Liver (tissue), 9 donors: ENCODE results near the gene KCTD16. TPM values are rescaled to one million over a fixed set of nuclear protein-coding genes. Genes with fewer than 3 reads are reported as not detected.

Experiments
- DNase-seq: peaks from one replicate; pipeline ENCODE4 v3.0.0-alpha.2; 2017; ENCODE audit warnings: low spot score
- H3K27ac ChIP-seq, 2 donors: one replicate each; pipeline ENCODE4 v1.7.0; 2013; ENCODE audit warnings: inconsistent platforms in 2 of 2, low read length in 2 of 2, control low read depth in 1 of 2, low read depth in 1 of 2, mild to moderate bottlenecking in 1 of 2
- H3K27me3 ChIP-seq, 4 donors: one replicate each; pipeline versions ENCODE4 v1.6.1 to v1.7.0; 2013; ENCODE audit warnings: low read length in 3 of 4, inconsistent platforms in 1 of 4, mild to moderate bottlenecking in 1 of 4, moderate library complexity in 1 of 4; ENCODE audit not compliant: control insufficient read depth in 4 of 4, insufficient read depth in 4 of 4
- H3K36me3 ChIP-seq, 4 donors: one replicate each; pipeline versions ENCODE4 v1.6.1 to v1.7.0; 2013; ENCODE audit warnings: low read length in 3 of 4, mild to moderate bottlenecking in 3 of 4, low read depth in 1 of 4, moderate library complexity in 1 of 4; ENCODE audit not compliant: control insufficient read depth in 4 of 4, insufficient read depth in 3 of 4
- H3K4me1 ChIP-seq, 4 donors: one replicate each; pipeline versions ENCODE4 v1.6.1 to v1.7.0; 2013; ENCODE audit warnings: low read length in 3 of 4, mild to moderate bottlenecking in 3 of 4, moderate library complexity in 1 of 4; ENCODE audit not compliant: control insufficient read depth in 4 of 4, insufficient read depth in 4 of 4
- H3K4me3 ChIP-seq, 3 donors: one replicate each; pipeline versions ENCODE4 v1.6.1 to v1.7.0; 2013; ENCODE audit warnings: low read length in 3 of 3, control low read depth in 1 of 3, low read depth in 1 of 3, mild to moderate bottlenecking in 1 of 3
- H3K9ac ChIP-seq, 2 donors: one replicate each; pipeline ENCODE4 v1.7.0; 2013; ENCODE audit warnings: low read length in 2 of 2, mild to moderate bottlenecking in 2 of 2, moderate library complexity in 2 of 2, control low read depth in 1 of 2, low read depth in 1 of 2
- H3K9me3 ChIP-seq, 4 donors: one replicate each; pipeline versions ENCODE4 v1.6.1 to v1.7.0; 2013; ENCODE audit warnings: low read length in 3 of 4; ENCODE audit not compliant: control insufficient read depth in 4 of 4
- CTCF ChIP-seq: fragments of 150-350 bp; IDR thresholded peaks from 2 replicates; pipeline ENCODE4 v1.5.1; 2017; ENCODE audit warnings: improper control_type of control experiment, low read depth, low read length; ENCODE audit not compliant: missing input control
- EGR1 ChIP-seq, 2 donors: IDR thresholded peaks; 2 replicates each; pipeline ENCODE4 v1.6.1; 2016 to 2018; ENCODE audit warnings: antibody characterized with exemption in 2 of 2, low read depth in 2 of 2
- FOXA1 ChIP-seq: IDR thresholded peaks from 2 replicates; pipeline ENCODE4 v1.6.1; 2016; ENCODE audit warnings: antibody characterized with exemption
- FOXA2 ChIP-seq: IDR thresholded peaks from 2 replicates; pipeline ENCODE4 v1.6.1; 2016; ENCODE audit warnings: antibody characterized with exemption
- GABPA ChIP-seq, 2 donors: IDR thresholded peaks in 1 of 2; conservative IDR thresholded peaks in 1 of 2; 2 replicates each; pipeline ENCODE4 v1.6.1; 2016; ENCODE audit warnings: antibody characterized with exemption in 2 of 2, mild to moderate bottlenecking in 1 of 2, moderate library complexity in 1 of 2
- HNF4A ChIP-seq, 2 donors: conservative IDR thresholded peaks; 2 replicates each; pipeline ENCODE4 v1.6.1; 2016; ENCODE audit warnings: antibody characterized with exemption in 2 of 2, mild to moderate bottlenecking in 2 of 2
- HNF4G ChIP-seq: IDR thresholded peaks from 2 replicates; pipeline ENCODE4 v1.6.1; 2016; ENCODE audit warnings: antibody characterized with exemption
- JUND ChIP-seq, 2 donors: IDR thresholded peaks; 2 replicates each; pipeline ENCODE4 v1.6.1; 2016; ENCODE audit warnings: antibody characterized with exemption in 2 of 2
- NR2F2 ChIP-seq: IDR thresholded peaks from 2 replicates; pipeline ENCODE4 v1.6.1; 2016; ENCODE audit warnings: antibody characterized with exemption
- RAD21 ChIP-seq, 2 donors: IDR thresholded peaks; 2 replicates each; pipeline ENCODE4 v1.6.1; 2016; ENCODE audit warnings: antibody characterized with exemption in 2 of 2, mild to moderate bottlenecking in 2 of 2
- RXRA ChIP-seq, 2 donors: IDR thresholded peaks; 2 replicates each; pipeline ENCODE4 v1.6.1; 2017 to 2018; ENCODE audit warnings: antibody characterized with exemption in 2 of 2, mild to moderate bottlenecking in 1 of 2
- SP1 ChIP-seq: IDR thresholded peaks from 2 replicates; pipeline ENCODE4 v1.6.1; 2018; ENCODE audit warnings: antibody characterized with exemption, mild to moderate bottlenecking
- TAF1 ChIP-seq: conservative IDR thresholded peaks from 2 replicates; pipeline ENCODE4 v1.6.1; 2016; ENCODE audit warnings: antibody characterized with exemption, mild to moderate bottlenecking
- YY1 ChIP-seq: IDR thresholded peaks from 2 replicates; pipeline ENCODE4 v1.6.1; 2016; ENCODE audit warnings: antibody characterized with exemption, mild to moderate bottlenecking
- whole genome bisulfite sequencing: extraction: QIAGEN DNeasy Blood & Tissue Kit; methylation state at CpG from one replicate; pipeline ENCODE4 v1.1.7; 2013; 5-methylcytosine and 5-hydroxymethylcytosine counted together
- polyA plus RNA-seq, 2 donors: library from polyadenylated mRNA; stranded (reverse) in 1 of 2; unstranded in 1 of 2; fragments of 200-250 nt in 1 of 2; fragments of >200 nt in 1 of 2; fragmentation: Nextera tagmentation in 1 of 2; extraction: Ambion mirVana in 1 of 2; gene quantifications; one replicate each; pipeline versions ENCODE4 v1.2.1 to v1.2.3, GENCODE V29; 2013 to 2015
- total RNA-seq, 2 donors: library from RNA; depleted of rRNA; stranded (reverse); fragments of >200 nt; gene quantifications; one replicate each; pipeline ENCODE4 v1.2.3, GENCODE V29; 2014
- TF ChIP-seq, protein P1 (sequence below): IDR thresholded peaks from 2 replicates; pipeline ENCODE4 v1.6.1; 2016; ENCODE audit warnings: antibody characterized with exemption, mild to moderate bottlenecking
- TF ChIP-seq, protein P2 (sequence below): IDR thresholded peaks from 2 replicates; pipeline ENCODE4 v1.6.1; 2016; ENCODE audit warnings: antibody characterized with exemption
- TF ChIP-seq, protein P3 (sequence below): IDR thresholded peaks from 2 replicates; pipeline ENCODE4 v1.6.1; 2016; ENCODE audit warnings: antibody characterized with exemption
- TF ChIP-seq, protein P4 (sequence below): IDR thresholded peaks from 2 replicates; pipeline ENCODE4 v1.6.1; 2016; ENCODE audit warnings: antibody characterized with exemption
- donor health status: healthy.
- donor health status: healthy.
- donor health status: healthy.
- donor health status: healthy.
- donor health status: healthy.

Gene KCTD16
- total and polyA plus RNA-seq, 4 donors: under 0.01 to 0.05 (median 0.01) TPM; not detected in 1

DNA sequence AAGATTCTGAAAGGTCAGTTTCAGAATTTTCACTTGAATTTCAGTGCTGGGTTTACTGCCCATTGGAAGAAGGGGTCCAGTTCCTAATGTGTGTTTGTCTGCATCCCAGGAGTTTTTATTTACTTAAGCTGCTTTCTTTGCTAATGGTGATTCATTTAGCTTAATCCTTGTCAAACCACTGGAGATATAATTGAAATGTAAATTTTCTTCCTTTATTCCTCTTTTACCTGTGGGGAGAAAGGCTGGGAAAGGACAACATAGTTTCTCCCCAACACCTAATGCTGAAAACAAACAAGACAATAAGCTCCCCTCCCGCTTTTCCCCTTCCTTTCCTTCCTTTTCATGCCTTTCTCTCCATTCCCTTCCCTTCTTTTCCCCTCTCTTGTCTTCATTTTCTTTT, 185.8 kb downstream of the KCTD16 start:
- Histone ChIP-seq H3K9me3 (no peaks in the 10 kb centered on the region), H3K4me3 (no peak overlapping the region), H3K4me1 (no peaks in the 10 kb centered on the region), H3K27me3 (no peaks in the 10 kb centered on the region), H3K36me3 (no peaks in the 10 kb centered on the region), H3K27ac (no peak overlapping the region), H3K9ac (no peak overlapping the region)
- TF ChIP-seq RAD21 (IDR thresholded peaks at IDR 0.05): no peak
- no peak for TF ChIP-seq EGR1 (IDR thresholded peaks at IDR 0.05; ENCODE audit: low read depth in 2 of 2)
- TF ChIP-seq GABPA (IDR thresholded peaks at IDR 0.05 in 1 of 2, conservative IDR thresholded peaks at IDR 0.05 in 1 of 2): no peak
- TF ChIP-seq JUND (IDR thresholded peaks at IDR 0.05): no peak
- TF ChIP-seq, protein P1, sequence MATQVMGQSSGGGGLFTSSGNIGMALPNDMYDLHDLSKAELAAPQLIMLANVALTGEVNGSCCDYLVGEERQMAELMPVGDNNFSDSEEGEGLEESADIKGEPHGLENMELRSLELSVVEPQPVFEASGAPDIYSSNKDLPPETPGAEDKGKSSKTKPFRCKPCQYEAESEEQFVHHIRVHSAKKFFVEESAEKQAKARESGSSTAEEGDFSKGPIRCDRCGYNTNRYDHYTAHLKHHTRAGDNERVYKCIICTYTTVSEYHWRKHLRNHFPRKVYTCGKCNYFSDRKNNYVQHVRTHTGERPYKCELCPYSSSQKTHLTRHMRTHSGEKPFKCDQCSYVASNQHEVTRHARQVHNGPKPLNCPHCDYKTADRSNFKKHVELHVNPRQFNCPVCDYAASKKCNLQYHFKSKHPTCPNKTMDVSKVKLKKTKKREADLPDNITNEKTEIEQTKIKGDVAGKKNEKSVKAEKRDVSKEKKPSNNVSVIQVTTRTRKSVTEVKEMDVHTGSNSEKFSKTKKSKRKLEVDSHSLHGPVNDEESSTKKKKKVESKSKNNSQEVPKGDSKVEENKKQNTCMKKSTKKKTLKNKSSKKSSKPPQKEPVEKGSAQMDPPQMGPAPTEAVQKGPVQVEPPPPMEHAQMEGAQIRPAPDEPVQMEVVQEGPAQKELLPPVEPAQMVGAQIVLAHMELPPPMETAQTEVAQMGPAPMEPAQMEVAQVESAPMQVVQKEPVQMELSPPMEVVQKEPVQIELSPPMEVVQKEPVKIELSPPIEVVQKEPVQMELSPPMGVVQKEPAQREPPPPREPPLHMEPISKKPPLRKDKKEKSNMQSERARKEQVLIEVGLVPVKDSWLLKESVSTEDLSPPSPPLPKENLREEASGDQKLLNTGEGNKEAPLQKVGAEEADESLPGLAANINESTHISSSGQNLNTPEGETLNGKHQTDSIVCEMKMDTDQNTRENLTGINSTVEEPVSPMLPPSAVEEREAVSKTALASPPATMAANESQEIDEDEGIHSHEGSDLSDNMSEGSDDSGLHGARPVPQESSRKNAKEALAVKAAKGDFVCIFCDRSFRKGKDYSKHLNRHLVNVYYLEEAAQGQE: no peak
- TF ChIP-seq, protein P2, sequence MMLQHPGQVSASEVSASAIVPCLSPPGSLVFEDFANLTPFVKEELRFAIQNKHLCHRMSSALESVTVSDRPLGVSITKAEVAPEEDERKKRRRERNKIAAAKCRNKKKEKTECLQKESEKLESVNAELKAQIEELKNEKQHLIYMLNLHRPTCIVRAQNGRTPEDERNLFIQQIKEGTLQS: no peak
- no peak for TF ChIP-seq SP1
- no peak for TF ChIP-seq RXRA (IDR thresholded peaks at IDR 0.05)
- no peak for TF ChIP-seq NR2F2
- TF ChIP-seq, protein P3, sequence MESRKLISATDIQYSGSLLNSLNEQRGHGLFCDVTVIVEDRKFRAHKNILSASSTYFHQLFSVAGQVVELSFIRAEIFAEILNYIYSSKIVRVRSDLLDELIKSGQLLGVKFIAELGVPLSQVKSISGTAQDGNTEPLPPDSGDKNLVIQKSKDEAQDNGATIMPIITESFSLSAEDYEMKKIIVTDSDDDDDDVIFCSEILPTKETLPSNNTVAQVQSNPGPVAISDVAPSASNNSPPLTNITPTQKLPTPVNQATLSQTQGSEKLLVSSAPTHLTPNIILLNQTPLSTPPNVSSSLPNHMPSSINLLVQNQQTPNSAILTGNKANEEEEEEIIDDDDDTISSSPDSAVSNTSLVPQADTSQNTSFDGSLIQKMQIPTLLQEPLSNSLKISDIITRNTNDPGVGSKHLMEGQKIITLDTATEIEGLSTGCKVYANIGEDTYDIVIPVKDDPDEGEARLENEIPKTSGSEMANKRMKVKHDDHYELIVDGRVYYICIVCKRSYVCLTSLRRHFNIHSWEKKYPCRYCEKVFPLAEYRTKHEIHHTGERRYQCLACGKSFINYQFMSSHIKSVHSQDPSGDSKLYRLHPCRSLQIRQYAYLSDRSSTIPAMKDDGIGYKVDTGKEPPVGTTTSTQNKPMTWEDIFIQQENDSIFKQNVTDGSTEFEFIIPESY: no peak
- TF ChIP-seq HNF4A (conservative IDR thresholded peaks at IDR 0.05): no peak
- no peak for TF ChIP-seq FOXA2
- TF ChIP-seq TAF1: no peak
- no peak for TF ChIP-seq CTCF
- no peak for TF ChIP-seq HNF4G
- TF ChIP-seq YY1: no peak
- TF ChIP-seq FOXA1: no peak
- TF ChIP-seq, protein P4, sequence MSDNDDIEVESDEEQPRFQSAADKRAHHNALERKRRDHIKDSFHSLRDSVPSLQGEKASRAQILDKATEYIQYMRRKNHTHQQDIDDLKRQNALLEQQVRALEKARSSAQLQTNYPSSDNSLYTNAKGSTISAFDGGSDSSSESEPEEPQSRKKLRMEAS: no peak
- DNase-seq: no peak
- WGBS: 73% methylated on average over 1 of the region's 1 CpG
